GM12892 (cell line): ENCODE results near the gene SCAMP3.

ENCODE experiments used
- POLR2A ChIP-seq: IDR thresholded peaks from 2 replicates; pipeline ENCODE4 v1.6.1; 2011; ENCODE audit warnings: low read depth, low read length, control low read depth
- POLR2AphosphoS5 ChIP-seq: IDR thresholded peaks from 2 replicates; pipeline ENCODE4 v1.6.1; 2011; ENCODE audit warnings: low read depth, low read length, control low read depth
- TAF1 ChIP-seq: IDR thresholded peaks from 2 replicates; pipeline ENCODE4 v1.6.1; 2011; ENCODE audit warnings: low read depth, mild to moderate bottlenecking, control low read depth, low read length, borderline replicate concordance

DNA sequence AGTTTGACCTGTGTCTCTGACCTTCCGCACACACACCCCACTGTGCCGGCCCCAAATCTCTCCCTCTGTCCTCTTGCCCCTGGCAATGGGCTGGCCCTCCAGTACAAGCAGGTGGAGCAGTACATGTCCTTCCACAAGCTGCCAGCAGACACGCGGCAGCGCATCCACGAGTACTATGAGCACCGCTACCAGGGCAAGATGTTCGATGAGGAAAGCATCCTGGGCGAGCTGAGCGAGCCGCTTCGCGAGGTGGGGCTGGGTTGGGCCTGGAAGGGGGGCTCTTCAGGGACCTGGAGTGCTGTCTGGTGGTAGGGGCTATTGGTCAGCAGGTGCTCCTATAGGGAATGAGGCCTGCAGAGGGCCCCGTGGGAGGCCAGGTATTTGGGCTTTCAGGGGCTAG lies 22.9 kb upstream of the SCAMP3 start:
- no peak for TF ChIP-seq POLR2AphosphoS5
- no peak for TF ChIP-seq POLR2A
- TF ChIP-seq TAF1, result no peak
